GM12874 (cell line): ENCODE measurements around the gene AURKAIP1.

Source experiments
- TF ChIP-seq, protein P1 (sequence below): IDR thresholded peaks from 2 replicates; pipeline ENCODE4 v1.5.1; 2011; ENCODE audit warnings: low read depth, mild to moderate bottlenecking, control low read depth, low read length, moderate library complexity; ENCODE audit not compliant: insufficient read depth

The AURKAIP1 gene

GRCh38 chr1:1346501-1346890 is 28.5 kb downstream of the AURKAIP1 start:
- TF ChIP-seq, protein P1, sequence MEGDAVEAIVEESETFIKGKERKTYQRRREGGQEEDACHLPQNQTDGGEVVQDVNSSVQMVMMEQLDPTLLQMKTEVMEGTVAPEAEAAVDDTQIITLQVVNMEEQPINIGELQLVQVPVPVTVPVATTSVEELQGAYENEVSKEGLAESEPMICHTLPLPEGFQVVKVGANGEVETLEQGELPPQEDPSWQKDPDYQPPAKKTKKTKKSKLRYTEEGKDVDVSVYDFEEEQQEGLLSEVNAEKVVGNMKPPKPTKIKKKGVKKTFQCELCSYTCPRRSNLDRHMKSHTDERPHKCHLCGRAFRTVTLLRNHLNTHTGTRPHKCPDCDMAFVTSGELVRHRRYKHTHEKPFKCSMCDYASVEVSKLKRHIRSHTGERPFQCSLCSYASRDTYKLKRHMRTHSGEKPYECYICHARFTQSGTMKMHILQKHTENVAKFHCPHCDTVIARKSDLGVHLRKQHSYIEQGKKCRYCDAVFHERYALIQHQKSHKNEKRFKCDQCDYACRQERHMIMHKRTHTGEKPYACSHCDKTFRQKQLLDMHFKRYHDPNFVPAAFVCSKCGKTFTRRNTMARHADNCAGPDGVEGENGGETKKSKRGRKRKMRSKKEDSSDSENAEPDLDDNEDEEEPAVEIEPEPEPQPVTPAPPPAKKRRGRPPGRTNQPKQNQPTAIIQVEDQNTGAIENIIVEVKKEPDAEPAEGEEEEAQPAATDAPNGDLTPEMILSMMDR: no peak

- TF ChIP-seq, protein P1: no peak
Observed at GRCh38 chr1:1345860-1346500, 29.0 kb downstream of the AURKAIP1 start.

DNA sequence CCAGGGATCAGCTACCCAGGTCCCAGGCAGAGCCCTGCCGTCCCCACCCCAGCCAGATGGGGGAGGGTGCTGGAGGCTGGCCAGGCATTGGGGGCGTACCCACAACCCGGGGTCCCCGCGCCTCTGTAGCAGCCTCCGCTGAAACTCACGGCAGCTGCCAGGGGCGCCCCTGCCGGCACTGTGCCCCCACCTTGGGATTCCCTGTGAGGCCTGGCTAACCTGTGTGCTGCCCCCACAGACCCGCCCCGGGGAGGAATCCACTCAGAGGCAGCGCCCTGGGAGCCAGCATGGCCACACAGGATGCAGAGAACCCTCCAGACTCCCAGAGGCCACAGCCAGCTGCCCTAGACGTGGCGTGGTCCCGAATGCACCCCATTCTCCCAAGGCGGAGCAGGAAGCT is 29.6 kb downstream of the AURKAIP1 start:
- TF ChIP-seq, protein P1: no peak

DNA sequence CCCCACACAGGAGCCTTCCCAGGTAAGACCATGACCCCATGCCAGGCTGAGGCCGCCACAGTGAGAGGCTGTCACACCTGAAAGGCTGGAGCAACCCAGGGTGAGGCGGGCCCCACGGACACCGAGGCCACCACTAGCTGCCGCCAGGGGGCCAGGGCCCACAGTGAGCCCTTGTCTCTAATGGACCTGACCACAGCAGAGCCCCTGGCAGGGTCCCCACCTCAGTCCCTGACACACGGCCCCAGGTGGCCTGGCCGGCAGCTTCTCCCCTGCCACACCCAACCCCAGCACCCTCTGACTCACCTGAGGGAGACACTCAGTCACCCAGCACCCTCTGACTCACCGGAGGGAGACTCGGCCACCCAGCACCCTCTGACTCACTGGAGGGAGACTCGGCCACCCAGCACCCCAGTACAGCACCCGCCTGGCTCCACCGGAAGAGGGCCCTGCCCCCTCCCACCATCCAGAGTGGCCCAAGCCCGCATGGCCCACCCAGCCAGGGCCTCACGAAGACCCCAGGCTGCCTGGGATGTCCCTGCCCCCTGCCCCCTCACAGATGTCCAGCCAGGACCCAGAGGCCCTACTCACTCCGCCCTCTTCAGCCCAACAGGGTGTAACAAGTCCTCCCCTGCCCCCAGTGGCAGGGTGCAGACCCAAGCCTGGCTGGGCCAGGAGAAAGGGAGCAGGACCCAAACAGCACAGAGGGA is 30.2 kb downstream of the AURKAIP1 start:
- TF ChIP-seq, protein P1: no peak; the same call in 1 of the 2 replicates

DNA sequence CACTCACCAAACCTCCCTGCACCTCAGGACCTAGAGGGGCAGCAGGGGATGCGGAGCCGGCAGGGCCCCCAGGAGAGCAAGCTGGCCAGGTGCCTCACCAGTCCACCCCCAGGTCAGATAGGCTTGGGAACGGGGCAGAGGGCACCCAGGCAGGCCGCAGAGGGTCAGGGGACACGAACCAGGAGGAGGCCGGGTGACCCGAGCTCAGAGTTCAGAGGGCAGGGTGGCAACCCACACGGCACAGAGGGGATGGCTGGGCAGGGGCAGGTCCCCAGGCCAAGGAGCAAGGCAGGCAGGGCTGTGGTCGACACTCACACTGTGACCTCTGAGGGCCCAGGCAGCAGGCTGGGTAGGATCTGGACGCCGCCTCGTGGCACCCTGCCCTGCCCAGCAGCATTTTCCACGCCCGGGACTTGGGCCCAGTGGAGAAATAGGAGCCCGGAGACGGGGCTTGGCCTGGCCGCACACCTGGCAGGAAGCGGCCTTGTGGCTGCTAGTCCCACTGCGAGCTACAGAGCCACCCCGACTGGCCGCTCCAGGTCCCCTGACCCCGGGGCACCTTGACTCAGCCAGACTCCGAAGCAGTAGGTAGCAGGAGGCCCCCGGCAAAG is 31.1 kb downstream of the AURKAIP1 start:
- TF ChIP-seq, protein P1: no peak

DNA sequence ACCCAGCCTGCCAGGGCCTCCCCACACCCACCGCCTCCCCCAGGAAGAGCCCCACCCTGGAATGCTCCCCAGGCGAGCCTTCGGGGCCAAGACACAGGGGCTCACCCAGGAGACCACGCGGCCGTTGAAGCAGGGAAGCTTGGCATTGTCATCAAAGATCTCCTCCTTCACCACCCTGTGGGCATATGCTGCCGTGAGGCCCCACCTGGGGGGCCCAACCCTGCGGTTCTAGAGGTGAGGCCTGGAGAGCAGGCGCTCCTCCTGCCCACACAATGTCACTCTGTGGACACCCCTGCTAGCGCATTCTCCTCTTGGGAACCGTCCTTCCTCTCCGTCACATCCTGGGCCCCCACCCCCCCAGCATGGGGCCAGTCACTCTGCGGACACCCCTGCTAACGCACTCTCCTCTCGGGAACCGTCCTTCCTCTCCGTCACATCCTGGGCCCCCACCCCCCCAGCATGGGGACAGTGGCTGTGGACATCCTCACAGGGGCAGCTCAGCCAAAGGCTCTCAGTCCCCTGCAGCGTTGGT is 32.4 kb downstream of the AURKAIP1 start:
- TF ChIP-seq, protein P1: no peak

DNA sequence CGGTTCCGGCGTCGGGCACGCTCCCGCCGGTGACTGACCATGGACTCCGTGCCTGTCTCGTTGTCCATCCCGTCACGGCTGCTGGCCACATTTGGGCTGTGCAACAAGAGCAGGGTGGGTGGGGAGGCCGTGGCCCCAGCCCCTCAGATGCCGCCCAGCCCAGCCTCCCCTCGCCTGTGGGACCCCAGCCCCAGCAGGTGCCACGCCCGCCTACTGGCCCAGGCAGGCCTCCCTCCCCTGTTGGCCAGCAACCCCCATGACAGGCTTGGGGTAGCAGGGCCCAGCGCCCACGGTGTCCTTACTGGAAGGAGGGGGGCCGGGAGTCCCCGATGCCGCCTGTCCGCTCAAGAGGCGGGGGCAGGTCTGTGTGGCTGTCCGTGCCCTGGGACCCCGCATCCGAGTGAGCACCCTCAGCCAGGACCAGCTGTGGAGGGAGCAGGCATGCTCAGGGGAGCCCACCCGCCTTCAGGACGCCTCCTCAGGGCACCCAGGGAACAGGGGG is 32.9 kb downstream of the AURKAIP1 start:
- TF ChIP-seq, protein P1: no peak
